Measurements from ENCODE around the gene BAZ2B. TPM values are rescaled to one million over a fixed set of nuclear protein-coding genes. Genes with fewer than 3 reads are reported as not detected.
"Not testable (repeated sequence)": the region's sequence is repeated elsewhere in the genome, so short reads cannot be mapped to it uniquely, and the experiment has no call there.

The BAZ2B gene
- total and polyA plus RNA-seq, 7 donors = 7.6 to 156 (median 105) TPM

GRCh38 chr2:159409116-159409800, 207.1 kb downstream of the BAZ2B start:
- intact Hi-C loops (cut with DNase I) = no loop called here
- Histone ChIP-seq H3K36me3 (peaks cover 7 to 79% (median 10%) of the 10 kb centered on the region in 4 donors), H3K9me3 (no peaks in the 10 kb centered on the region), H3K4me1 (no peaks in the 10 kb centered on the region), H3K27me3 (no peaks in the 10 kb centered on the region), H3K27ac (no peak overlapping the region), H3K4me3 (no peak overlapping the region)
- 80 to 81% methylated on average over 3 of the region's 3 CpGs for WGBS, 2 donors
- TF ChIP-seq POLR2A (IDR thresholded peaks at IDR 0.05) = no peak
- TF ChIP-seq EP300 (IDR thresholded peaks at IDR 0.05) = no peak
- TF ChIP-seq POLR2AphosphoS5 (IDR thresholded peaks at IDR 0.05) = no peak
- no peak for TF ChIP-seq CTCF (IDR thresholded peaks at IDR 0.05)
- no peak for DNase-seq

- Histone ChIP-seq H3K9me3 (no peaks in the 10 kb centered on the region), H3K36me3 (peaks cover 0 to 50% (median 6%) of the 10 kb centered on the region in 4 donors), H3K27ac (no peak overlapping the region), H3K4me1 (no peaks in the 10 kb centered on the region), H3K27me3 (no peaks in the 10 kb centered on the region), H3K4me3 (no peak overlapping the region)
- no peak for DNase-seq
- TF ChIP-seq EP300 (IDR thresholded peaks at IDR 0.05) (no peak), POLR2A (IDR thresholded peaks at IDR 0.05) (no peak), POLR2AphosphoS5 (IDR thresholded peaks at IDR 0.05) (no peak), CTCF (IDR thresholded peaks at IDR 0.05) (no peak)
- WGBS, 2 donors = 37 to 71% methylated on average over 2 of the region's 2 CpGs
- intact Hi-C loops (cut with DNase I) = no loop called here
Observed at GRCh38 chr2:159402790-159403189, 213.6 kb downstream of the BAZ2B start.

- H3K9me3 ChIP-seq; H3K27me3 ChIP-seq; intact Hi-C loops (cut with DNase I); DNase-seq; H3K27ac ChIP-seq; H3K4me3 ChIP-seq; H3K4me1 ChIP-seq: not testable (repeated sequence)
- peaks cover 0 to 50% (median 6%) of the 10 kb centered on the region in 4 donors for H3K36me3 ChIP-seq
- 96 to 98% methylated on average over 5 of the region's 5 CpGs for WGBS, 2 donors
Observed at GRCh38 chr2:159402160-159402559, 214.2 kb downstream of the BAZ2B start.

GRCh38 chr2:159399716-159400415, 216.5 kb downstream of the BAZ2B start:
- 64 to 69% methylated on average over 5 of the region's 5 CpGs for WGBS, 2 donors
- H3K36me3 ChIP-seq = peaks cover 0 to 50% (median 0%) of the 10 kb centered on the region in 4 donors

More at GRCh38 chr2:159399716-159400415, 216.5 kb downstream of the BAZ2B start:
- TF ChIP-seq CTCF (IDR thresholded peaks at IDR 0.05) (no peak), POLR2A (IDR thresholded peaks at IDR 0.05) (no peak), POLR2AphosphoS5 (IDR thresholded peaks at IDR 0.05) (no peak), EP300 (IDR thresholded peaks at IDR 0.05) (no peak)
- intact Hi-C loops (cut with DNase I) = no loop called here
- Histone ChIP-seq H3K4me3 (no peak overlapping the region), H3K27ac (no peak overlapping the region), H3K4me1 (no peaks in the 10 kb centered on the region), H3K9me3 (no peaks in the 10 kb centered on the region), H3K27me3 (no peaks in the 10 kb centered on the region)
- no peak for DNase-seq

Data from sigmoid colon (tissue), 7 donors.